GM21619 (cell line): ENCODE results near the gene ANXA11.

Source experiments
- ATAC-seq: cut with Tn5 transposase; IDR thresholded peaks from one replicate; pipeline ENCODE4 v1.9.1; 2021; ENCODE audit not compliant: unreplicated experiment

ANXA11 gene

DNA sequence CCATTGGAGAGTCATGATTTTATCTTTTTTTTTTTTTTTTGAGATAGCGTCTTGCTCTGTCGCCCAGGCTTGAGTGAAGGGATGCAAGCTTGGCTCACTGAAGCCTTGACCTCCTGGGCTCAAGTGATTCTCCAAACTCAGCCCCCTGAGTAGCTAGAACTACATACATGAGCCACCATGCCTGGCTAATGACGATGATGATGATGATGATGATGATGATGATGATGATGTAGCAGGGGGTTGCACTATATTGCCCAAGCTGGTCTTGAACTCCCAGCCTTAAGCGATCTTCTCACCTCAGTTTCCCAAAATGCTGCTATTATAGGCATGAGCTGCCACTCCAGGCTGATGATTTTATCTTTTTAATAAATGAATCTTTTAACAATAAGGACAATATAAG, 86.7 kb downstream of the ANXA11 start:
- no peak for ATAC-seq

DNA sequence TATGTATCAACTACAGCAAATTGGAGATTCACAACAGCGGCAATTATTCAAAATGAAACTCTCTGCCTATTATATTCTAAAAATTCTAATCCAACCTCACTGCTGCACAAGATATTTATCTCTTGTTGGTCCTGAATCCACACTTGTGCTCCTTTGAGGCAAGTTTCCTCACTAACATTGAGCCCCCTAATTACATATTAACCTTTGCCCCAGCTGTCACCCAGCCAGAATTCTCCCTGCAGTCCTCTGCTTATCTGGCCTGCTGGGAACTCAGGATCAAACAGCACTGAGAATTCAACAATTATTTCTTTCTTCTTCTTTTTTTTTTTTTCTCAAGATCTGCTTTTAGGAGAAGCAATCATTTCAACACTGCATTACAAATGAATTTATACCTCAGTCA, 94.4 kb downstream of the ANXA11 start:
- no peak for ATAC-seq

DNA sequence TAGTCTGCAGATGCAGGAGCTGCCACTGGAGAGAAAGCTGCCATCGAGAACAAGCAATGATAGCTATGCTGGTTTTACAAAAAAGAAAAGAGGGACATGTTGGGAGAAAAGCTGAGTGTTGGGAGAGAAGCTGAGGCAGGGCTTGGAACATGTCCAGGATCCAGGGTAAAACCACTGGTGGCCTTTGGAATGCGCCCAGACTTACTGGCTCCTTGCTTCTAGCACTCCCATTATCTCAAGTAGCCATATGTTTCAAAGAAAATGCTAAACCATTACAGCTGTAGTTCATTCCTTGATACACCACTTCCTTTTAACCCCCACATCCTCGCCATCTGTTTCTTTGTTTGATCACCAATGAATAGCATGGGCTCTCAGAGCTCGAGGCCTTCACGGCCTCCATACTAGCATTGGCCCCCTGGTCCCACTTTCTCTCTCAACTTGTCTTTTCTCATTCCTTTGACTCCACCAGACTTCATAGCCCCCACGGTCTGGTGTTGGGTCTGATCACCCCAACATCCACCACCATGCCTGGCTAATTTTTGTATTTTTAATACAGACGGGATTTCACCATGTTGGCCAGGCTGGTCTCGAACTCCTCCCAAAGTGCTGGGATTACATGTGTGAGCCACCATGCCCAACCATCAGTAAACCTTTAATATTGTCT, 96.6 kb downstream of the ANXA11 start:
- no peak for ATAC-seq

DNA sequence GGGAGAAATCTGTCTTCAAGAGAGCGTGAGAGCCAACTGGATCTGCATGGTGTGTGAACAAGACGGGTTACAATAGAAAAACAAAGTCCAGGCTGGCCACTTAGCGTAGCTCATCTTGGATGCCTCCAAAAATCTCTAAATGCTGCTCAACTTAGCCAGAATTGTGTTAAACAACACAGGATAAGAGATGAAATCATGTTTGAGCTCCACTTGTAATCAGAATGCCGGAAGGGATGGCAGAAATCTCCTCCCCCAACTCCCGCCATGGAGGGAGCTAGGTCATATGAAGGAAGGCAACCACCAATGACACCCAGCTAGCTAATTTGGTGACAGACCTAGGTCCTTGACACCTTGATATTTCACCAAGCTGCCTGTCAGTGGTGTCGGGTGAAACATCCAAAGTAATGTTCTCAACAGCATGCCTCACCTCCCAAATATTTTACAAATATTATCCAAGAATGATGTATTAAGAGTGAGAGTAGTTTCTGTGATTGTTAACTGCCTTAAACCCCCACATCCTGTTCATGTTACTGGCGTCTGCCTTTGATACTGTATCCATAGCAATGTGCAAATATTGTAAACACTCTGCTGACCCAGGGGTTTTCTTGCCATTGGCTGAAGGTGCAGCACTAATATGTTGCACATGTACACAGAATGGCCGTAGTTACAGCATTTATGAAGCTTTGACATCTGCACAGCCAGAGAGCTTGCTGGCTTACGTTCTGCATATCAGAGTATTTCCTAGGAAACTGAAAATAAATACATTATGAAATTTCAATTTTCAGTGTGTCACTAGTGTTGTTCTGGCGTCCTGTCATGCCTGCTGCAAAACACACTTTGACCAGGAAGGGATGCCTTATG, 101.0 kb downstream of the ANXA11 start:
- peak; percentile 85 for ATAC-seq
